ENCODE data around the gene DHX16.
A peak's percentile ranks its signal among the peaks of the same experiment; 100 is the strongest.

Gene DHX16

GRCh38 chr6:30626484-30627366 is 46.1 kb downstream of the DHX16 start, which contains the start of gene ATAT1:
Gene ATAT1, plus strand, starts transcription at chr6:30626874.
- DNase-seq, result peak; percentile 91 to 92

DNA sequence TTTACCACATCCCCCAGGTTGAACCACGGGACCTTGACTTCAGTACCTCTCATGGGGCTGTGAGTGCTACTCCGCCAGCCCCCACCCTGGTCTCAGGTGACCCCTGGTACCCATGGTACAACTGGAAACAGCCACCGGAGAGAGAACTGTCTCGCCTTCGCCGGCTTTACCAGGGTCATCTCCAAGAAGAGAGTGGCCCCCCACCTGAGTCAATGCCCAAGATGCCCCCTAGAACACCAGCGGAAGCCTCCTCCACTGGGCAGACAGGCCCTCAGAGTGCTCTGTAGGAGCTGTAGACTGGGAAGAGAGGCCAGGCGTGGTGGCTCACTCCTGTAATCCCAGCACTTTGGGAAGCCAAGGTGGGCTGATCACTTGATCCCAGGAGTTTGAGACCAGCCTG is 47.3 kb downstream of the DHX16 start:
- DNase-seq, result no peak

DNA sequence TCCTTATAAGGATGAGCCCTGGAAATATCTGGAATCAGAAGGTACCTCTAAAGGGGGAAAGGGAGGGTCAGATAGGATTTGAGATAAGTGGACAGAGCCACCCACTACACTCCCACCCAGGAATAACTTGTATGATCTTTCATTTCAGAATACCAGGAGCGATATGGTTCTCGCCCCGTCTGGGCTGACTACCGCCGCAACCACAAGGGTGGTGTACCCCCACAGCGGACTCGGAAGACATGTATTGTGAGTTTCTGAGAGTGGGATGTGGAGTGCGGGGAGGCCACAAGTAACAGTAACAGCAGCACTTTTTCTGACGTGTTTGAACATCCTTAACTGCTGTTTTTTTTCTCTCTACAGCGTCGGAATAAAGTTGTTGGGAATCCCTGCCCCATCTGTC is 53.2 kb downstream of the DHX16 start:
- no peak for DNase-seq

- no peak for DNase-seq
These were observed 54.5 kb downstream of the DHX16 start for GRCh38 chr6:30618270-30618797.

DNA sequence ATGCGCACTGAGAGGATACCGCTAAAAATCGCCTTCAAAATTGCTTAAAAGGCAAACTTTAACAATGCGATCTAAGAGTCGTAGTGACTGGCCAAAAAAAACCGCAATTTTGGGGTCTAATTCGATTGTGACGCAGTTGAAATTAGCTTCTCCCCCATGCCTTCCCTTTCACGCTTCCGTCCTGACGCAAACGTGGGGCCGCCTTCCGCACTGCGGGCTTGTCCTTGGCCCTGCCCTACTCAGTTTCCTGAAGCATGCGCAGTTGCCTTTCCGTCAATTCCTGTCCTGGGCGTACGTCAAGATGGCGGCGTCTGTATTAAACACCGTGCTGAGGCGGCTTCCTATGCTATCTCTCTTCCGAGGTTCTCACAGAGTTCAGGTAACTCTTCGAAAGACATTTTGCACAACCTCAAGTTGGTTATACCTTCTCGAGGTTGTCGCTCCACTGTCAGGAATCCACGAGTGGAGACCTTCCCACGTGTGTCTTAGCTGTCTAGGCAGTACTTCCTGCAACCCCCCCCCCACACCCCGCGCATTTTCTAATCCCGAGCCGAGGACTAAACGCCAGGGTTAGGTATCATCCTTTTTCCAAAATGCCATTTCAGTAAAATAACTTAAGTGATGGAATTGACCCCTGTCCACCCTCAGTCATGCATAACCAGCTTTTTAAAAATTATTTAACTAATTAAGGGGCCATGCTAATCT is 55.1 kb downstream of the DHX16 start, which contains the start of gene MRPS18B:
TSS of gene MRPS18B (plus strand) at position 276 of the 705 bp plus-strand sequence. CDS start at position 302, 26 bp downstream.
- peak; percentile 99 for DNase-seq

- DNase-seq, result peak; percentile 100
These were observed 55.8 kb downstream of the DHX16 start, which contains the start of gene PPP1R10 for GRCh38 chr6:30616811-30617564. Gene PPP1R10, minus strand, starts transcription at chr6:30617243. Its CDS starts 7,299 bp downstream, at chr6:30609944.

DNA sequence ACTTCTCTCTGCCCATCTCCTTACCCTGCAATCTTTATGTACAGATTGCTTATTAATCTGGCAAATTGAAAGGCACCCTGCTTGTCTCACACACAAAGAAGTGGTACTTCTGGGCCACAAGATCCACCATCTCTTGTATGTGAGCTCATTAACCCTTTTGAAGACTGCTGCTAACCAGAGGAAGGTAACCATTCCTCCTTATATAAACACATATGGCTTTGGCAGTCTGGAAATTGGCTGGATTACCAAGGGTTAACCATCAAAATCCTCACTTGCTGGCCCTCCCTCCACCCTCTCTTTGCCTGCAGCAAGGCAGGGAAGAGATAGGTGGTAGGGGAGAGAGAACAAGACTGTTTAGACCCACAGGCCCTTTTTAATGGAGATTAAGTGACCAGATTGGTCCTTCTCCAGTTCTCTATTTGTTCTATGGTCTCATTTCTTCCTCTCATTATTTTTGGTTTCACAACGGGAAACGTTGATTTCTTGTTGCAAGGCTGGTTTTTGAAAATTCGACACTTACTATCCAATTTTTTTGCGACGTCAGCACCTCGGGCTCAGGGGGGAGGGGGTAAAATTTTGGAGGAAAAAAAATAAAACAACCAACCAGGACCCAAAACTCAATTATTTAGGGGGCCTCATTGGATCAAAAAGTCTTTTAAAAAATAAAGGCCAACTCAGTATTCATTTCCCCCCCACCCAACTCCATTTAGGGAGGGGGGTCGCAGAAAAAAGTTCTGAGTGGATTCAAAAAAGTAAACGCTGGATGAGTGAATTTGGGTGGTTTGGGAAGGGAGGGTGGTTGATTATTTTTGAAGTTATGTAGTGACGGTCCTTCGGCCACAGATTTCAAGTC is 56.6 kb downstream of the DHX16 start:
- peak; percentile 67 to 76 for DNase-seq

GRCh38 chr6:30615219-30615957 is 57.4 kb downstream of the DHX16 start:
- peak; percentile 55 to 73 for DNase-seq

GRCh38 chr6:30614843-30615218 is 58.0 kb downstream of the DHX16 start:
- peak; percentile 95 to 97 for DNase-seq

GRCh38 chr6:30614044-30614842 is 58.6 kb downstream of the DHX16 start:
- DNase-seq, result no peak

- DNase-seq, result no peak
These were observed 59.4 kb downstream of the DHX16 start for GRCh38 chr6:30613251-30614043.

DNA sequence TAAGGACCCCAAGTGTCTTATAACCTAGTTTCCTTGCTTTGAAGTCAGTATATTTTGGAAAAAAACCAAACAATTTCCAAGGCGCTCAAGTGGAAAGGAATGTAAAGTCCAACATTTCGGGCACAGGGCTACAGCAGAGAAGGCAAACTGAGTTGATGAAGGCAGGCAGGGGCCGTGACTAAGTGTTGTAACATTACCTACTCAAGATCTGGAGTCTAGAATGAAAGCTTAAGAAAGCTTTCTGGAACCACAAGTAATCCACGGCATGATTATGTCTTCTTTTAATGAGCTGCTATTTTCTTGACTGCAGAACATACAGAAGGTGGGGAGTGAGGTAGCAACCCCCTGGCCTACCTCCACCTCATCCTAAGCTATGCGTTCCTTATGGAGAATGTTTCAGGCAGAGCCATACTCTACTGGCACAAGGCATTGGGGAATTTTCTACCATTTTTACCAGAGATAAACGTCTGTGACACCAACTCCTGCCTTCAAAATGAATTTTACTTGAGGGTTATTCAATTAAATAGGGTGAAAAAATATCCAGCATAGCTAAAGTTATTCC is 60.0 kb downstream of the DHX16 start:
- DNase-seq, result no peak

DNA sequence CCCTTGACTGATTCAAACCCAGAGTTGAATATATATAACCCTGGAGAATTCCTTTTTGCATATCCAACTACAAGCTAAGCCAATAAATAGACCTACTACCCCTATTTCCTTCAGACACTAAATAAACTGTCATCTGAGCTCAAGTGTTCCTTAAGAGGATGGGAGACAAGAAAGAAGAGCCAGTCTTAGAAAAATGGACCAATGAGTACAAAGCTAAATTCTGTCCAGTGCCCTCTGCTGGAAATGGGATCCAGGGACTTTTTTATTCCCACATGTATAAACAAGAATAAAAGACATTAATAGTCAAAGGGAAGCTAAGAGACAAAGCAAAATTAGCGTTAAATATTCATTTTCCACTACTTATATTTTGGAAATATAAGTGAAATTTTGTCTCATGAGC is 60.6 kb downstream of the DHX16 start:
- DNase-seq, result no peak

- DNase-seq, result no peak
These were observed 61.0 kb downstream of the DHX16 start for GRCh38 chr6:30611856-30612194.

- no peak for DNase-seq
These were observed 61.5 kb downstream of the DHX16 start for GRCh38 chr6:30611150-30611855.

- no peak for DNase-seq
These were observed 62.7 kb downstream of the DHX16 start for GRCh38 chr6:30610065-30610464.

GRCh38 chr6:30603961-30604360 is 68.8 kb downstream of the DHX16 start:
- no peak for DNase-seq

All from CD4-positive, alpha-beta T cell treated with Interleukin-4 for 1 hour (primary cell).